Measurements from ENCODE around the gene CNNM3.

DNA sequence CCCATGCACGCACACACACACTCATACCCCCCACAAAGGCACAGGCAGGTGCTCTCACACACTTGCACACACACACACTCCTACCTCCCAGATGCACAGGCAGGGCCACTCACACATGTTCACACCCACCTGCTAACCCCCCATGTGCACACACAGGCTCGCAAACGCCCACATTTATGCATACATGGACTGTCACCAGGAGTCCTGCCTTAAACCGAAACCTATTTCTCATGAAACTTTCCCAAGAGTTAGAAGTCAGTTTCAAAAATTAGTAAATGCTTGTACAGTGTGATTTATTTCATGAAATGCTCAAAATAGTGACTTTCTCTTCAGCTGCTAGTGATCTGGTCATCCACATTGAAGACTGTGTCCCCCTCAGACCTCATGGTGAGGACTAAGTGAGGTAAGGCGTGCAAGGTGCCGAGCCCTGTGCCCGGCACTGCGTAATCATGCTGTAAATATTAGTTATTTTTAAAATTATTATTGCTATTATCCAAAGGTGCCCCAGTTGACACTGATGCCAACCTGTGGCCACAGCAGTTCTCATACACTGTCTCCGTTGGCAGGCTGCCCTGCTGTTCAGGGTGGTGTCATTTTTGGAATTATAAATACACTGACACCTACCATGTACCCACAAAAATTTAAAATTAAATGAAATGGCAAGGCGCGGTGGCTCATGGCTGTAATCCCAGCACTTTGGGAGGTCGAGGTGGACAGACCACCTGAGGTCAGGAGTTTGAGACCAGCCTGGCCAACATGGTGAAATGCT is 43.0 kb upstream of the CNNM3 start:
- TF ChIP-seq POLR2AphosphoS5 (IDR thresholded peaks at IDR 0.05; ENCODE audit: low read depth, low read length) (no peak), POLR2A (IDR thresholded peaks at IDR 0.05; ENCODE audit: low read depth, low read length) (no peak)

All from GM12892 (cell line).